ENCODE data around the gene ZNF785. TPM values are rescaled to one million over a fixed set of nuclear protein-coding genes. Genes with fewer than 3 reads are reported as not detected.

The ZNF785 gene
- total RNA-seq, 4 donors from 2014 or later = 0.70 to 3.2 (median 1.0) TPM

GRCh38 chr16:30533146-30533522 is 52.4 kb downstream of the ZNF785 start:
- in situ Hi-C loops (cut with MboI; ENCODE audit: low sequenced_read_pairs in 4 of 4) (loop anchor here in 2 of 4 donors (10.0 kb wide), 2 partner anchors 88 to 98 kb away; partner anchors contain the start of genes DCTPP1 (in 1 of the 2) and SEPHS2 (in 1 of the 2)), intact Hi-C loops (cut with DNase I; ENCODE audit: low total_unique reads) (loop anchor here (10.0 kb wide), 1 partner anchor 538 kb away; the partner anchor contains the start of genes HIRIP3 and INO80E)
- DNase-seq (peak in 1 of 2 donors; percentile 51), ATAC-seq (no peak)
- peaks cover 33% of the 10 kb centered on the region in 2 donors for H3K4me1 ChIP-seq
- peak overlapping the region; percentile 65 to 88 (median 82) for H3K4me3 ChIP-seq
- peaks cover 0 to 10% of the 10 kb centered on the region in 2 donors for H3K36me3 ChIP-seq
- H3K9me3 ChIP-seq = no peaks in the 10 kb centered on the region
- no peaks in the 10 kb centered on the region for H3K27me3 ChIP-seq
- peak overlapping the region; percentile 90 to 96 (median 94) for H3K27ac ChIP-seq
- TF ChIP-seq, protein P1, sequence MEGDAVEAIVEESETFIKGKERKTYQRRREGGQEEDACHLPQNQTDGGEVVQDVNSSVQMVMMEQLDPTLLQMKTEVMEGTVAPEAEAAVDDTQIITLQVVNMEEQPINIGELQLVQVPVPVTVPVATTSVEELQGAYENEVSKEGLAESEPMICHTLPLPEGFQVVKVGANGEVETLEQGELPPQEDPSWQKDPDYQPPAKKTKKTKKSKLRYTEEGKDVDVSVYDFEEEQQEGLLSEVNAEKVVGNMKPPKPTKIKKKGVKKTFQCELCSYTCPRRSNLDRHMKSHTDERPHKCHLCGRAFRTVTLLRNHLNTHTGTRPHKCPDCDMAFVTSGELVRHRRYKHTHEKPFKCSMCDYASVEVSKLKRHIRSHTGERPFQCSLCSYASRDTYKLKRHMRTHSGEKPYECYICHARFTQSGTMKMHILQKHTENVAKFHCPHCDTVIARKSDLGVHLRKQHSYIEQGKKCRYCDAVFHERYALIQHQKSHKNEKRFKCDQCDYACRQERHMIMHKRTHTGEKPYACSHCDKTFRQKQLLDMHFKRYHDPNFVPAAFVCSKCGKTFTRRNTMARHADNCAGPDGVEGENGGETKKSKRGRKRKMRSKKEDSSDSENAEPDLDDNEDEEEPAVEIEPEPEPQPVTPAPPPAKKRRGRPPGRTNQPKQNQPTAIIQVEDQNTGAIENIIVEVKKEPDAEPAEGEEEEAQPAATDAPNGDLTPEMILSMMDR (IDR thresholded peaks at IDR 0.05 in 4 of 5, conservative IDR thresholded peaks at IDR 0.05 in 1 of 5) = no peak
- no peak for TF ChIP-seq POLR2A (IDR thresholded peaks at IDR 0.05)

DNA sequence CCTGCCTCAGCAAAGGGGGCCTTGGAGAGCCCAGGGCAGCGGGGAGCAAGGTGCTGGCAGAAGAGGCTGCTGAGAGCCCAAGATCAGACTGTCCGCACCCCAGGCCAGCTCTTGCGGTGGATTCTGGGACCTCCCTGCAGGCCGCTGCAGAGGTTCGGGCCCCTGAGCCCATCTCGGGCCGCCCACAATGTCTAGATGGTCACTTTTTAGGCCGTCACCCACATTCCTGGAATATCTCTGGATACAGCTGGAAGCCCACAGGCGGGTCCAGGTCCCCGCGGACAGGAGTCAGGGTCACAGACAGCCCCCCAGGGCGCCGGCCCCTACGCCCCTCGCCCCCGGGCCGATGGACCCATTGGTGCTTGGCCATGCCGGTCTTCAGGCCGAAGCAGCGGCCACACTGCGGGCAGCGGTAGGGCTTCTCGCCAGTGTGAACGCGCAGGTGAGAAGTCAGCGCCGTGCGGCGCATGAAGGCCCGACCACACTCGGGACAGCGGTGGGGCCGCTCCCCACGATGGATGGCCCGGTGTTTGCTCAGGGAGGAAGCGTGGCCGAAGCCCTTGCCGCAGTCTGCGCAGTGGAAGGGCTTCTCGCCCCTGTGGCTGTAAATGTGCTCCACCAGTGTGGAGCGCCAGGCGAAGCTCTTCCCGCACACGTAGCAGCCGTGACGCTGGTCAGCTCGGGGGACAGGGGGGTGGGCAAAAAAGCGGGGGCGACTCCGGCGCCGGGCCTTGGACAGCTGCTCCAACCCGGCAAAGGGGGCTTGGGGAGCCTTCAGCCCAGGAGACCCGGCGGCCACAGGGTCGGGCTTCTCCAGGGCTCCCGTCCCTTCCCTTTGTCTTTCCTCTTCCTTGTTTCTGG is 53.0 kb downstream of the ZNF785 start:
- intact Hi-C loops (cut with DNase I; ENCODE audit: low total_unique reads) (loop anchor here (10.0 kb wide), 1 partner anchor 538 kb away; the partner anchor contains the start of genes HIRIP3 and INO80E), in situ Hi-C loops (cut with MboI; ENCODE audit: low sequenced_read_pairs in 4 of 4) (loop anchor here in 2 of 4 donors (10.0 kb wide), 2 partner anchors 88 to 98 kb away; partner anchors contain the start of genes DCTPP1 (in 1 of the 2) and SEPHS2 (in 1 of the 2))
- H3K27ac ChIP-seq = peak overlapping the region; percentile 90 to 96 (median 94)
- ATAC-seq = no peak
- no peak overlapping the region for H3K4me3 ChIP-seq
- peaks cover 0 to 10% of the 10 kb centered on the region in 2 donors for H3K36me3 ChIP-seq
- H3K4me1 ChIP-seq = peaks cover 39% of the 10 kb centered on the region in 2 donors
- H3K9me3 ChIP-seq = no peaks in the 10 kb centered on the region
- TF ChIP-seq POLR2A (IDR thresholded peaks at IDR 0.05) = no peak
- TF ChIP-seq, protein P1 (IDR thresholded peaks at IDR 0.05 in 4 of 5, conservative IDR thresholded peaks at IDR 0.05 in 1 of 5) = no peak
- H3K27me3 ChIP-seq = no peaks in the 10 kb centered on the region
- DNase-seq = no peak

Other genes starting within 250 kb of the ZNF785 start
- gene CD2BP2, start 230.4 kb downstream of the ZNF785 start, total RNA-seq = 10 to 100 TPM; 33.4 to 53.8 (median 40.9) TPM
- 10 to 100 TPM; 35.3 to 52.6 (median 43.6) TPM for gene TBC1D10B, start 215.2 kb downstream of the ZNF785 start, total RNA-seq
- 1,000 to 10,000 TPM; 1,053 to 4,879 (median 1,942) TPM for gene MYL11, start 210.9 kb downstream of the ZNF785 start, total RNA-seq
- gene SEPTIN1, start 203.1 kb downstream of the ZNF785 start, total RNA-seq = under 1 TPM in 1 of 4 donors, not detected in 3; 0.65 TPM
- 10 to 100 TPM in 2 of 4 donors, 1 to 10 TPM in 2; 4.4 to 12.7 (median 8.7) TPM for gene ZNF48, start 190.3 kb downstream of the ZNF785 start, total RNA-seq
- 10 to 100 TPM; 16.7 to 34.1 (median 24.7) TPM for gene ZNF771, start 178.1 kb downstream of the ZNF785 start, total RNA-seq
- 10 to 100 TPM; 11.8 to 32.6 (median 17.8) TPM for gene DCTPP1, start 155.7 kb downstream of the ZNF785 start, total RNA-seq
- 10 to 100 TPM; 23.7 to 29.5 (median 27.4) TPM for gene SEPHS2, start 139.8 kb downstream of the ZNF785 start, total RNA-seq
- gene ITGAL, start 113.0 kb downstream of the ZNF785 start, total RNA-seq = 1 to 10 TPM in 1 of 4 donors, under 1 TPM in 2, not detected in 1; 0.16 to 1.9 (median 0.86) TPM
- gene ZNF768, start 59.1 kb downstream of the ZNF785 start, total RNA-seq = 100 to 1,000 TPM in 1 of 4 donors, 10 to 100 TPM in 3; 39.8 to 118 (median 69.8) TPM
- 10 to 100 TPM in 3 of 4 donors, 1 to 10 TPM in 1; 8.6 to 17.5 (median 13.1) TPM for gene ZNF747, start 50.8 kb downstream of the ZNF785 start, total RNA-seq
- gene ZNF764, start 27.3 kb downstream of the ZNF785 start, total RNA-seq = 1 to 10 TPM; 3.7 to 5.5 (median 4.9) TPM
- gene ZNF688, start 14.0 kb downstream of the ZNF785 start, total RNA-seq = 10 to 100 TPM; 11.0 to 38.2 (median 18.5) TPM
- 1 to 10 TPM; 2.9 to 6.3 (median 6.1) TPM for gene ZNF689, start 24.7 kb upstream of the ZNF785 start, total RNA-seq
- 10 to 100 TPM in 3 of 4 donors, 1 to 10 TPM in 1; 8.8 to 28.4 (median 17.8) TPM for gene PRR14, start 65.3 kb upstream of the ZNF785 start, total RNA-seq
- 10 to 100 TPM; 22.0 to 34.8 (median 28.0) TPM for gene FBRS, start 72.7 kb upstream of the ZNF785 start, total RNA-seq
- 10 to 100 TPM; 15.3 to 25.5 (median 21.9) TPM for gene SRCAP, start 113.5 kb upstream of the ZNF785 start, total RNA-seq
- 10 to 100 TPM in 3 of 4 donors, 1 to 10 TPM in 1; 8.8 to 30.0 (median 21.6) TPM for gene PHKG2, start 162.7 kb upstream of the ZNF785 start, total RNA-seq
- gene CFAP119, start 176.4 kb upstream of the ZNF785 start, total RNA-seq = 1 to 10 TPM in 2 of 4 donors, under 1 TPM in 1, not detected in 1; 0.73 to 5.8 (median 1.7) TPM
- 10 to 100 TPM; 42.8 to 90.0 (median 57.0) TPM for gene RNF40, start 176.6 kb upstream of the ZNF785 start, total RNA-seq
- 10 to 100 TPM in 2 of 4 donors, 1 to 10 TPM in 2; 9.1 to 12.7 (median 10.3) TPM for gene ZNF629, start 201.5 kb upstream of the ZNF785 start, total RNA-seq